Neural progenitor cell (in vitro differentiated cells): ENCODE measurements around the gene CSNK1G1. TPM values are rescaled to one million over a fixed set of nuclear protein-coding genes. Genes with fewer than 3 reads are reported as not detected.

Source experiments
- DNase-seq: peaks from one replicate; pipeline ENCODE4 v3.0.0-alpha.2; 2016; ENCODE audit warnings: low spot score
- H2AFZ ChIP-seq: fragments of 200-600 bp; sonication (generic); replicated peaks from 2 replicates; pipeline ENCODE4 v1.6.1; 2016; ENCODE audit warnings: antibody characterized with exemption
- H3F3A ChIP-seq: fragments of 200-600 bp; sonication (generic); 2 replicates; pipeline ENCODE4 v1.6.1; 2016; ENCODE audit warnings: antibody characterized with exemption, low read depth
- H3K27ac ChIP-seq: fragments of 200-600 bp; sonication (generic); 2 replicates; pipeline ENCODE4 v1.5.1; 2016; ENCODE audit warnings: mild to moderate bottlenecking
- H3K27me3 ChIP-seq: fragments of 200-600 bp; sonication (generic); 2 replicates; pipeline ENCODE4 v1.6.1; 2016; ENCODE audit warnings: mild to moderate bottlenecking, moderate library complexity
- H3K36me3 ChIP-seq: fragments of 200-600 bp; sonication (generic); 2 replicates; pipeline ENCODE4 v1.5.1; 2016
- H3K4me1 ChIP-seq: fragments of 200-600 bp; sonication (generic); 2 replicates; pipeline ENCODE4 v1.6.1; 2016; ENCODE audit warnings: mixed run types
- H3K4me2 ChIP-seq: fragments of 200-600 bp; sonication (generic); 2 replicates; pipeline ENCODE4 v1.6.1; 2016
- H3K4me3 ChIP-seq: fragments of 200-600 bp; sonication (generic); 2 replicates; pipeline ENCODE4 v1.5.1; 2016
- H3K79me2 ChIP-seq: fragments of 200-600 bp; sonication (generic); 2 replicates; pipeline ENCODE4 v1.6.1; 2016; ENCODE audit warnings: low read depth
- H3K9ac ChIP-seq: fragments of 200-600 bp; sonication (generic); 2 replicates; pipeline ENCODE4 v1.6.1; 2016
- H3K9me3 ChIP-seq: fragments of 200-600 bp; sonication (generic); 2 replicates; pipeline ENCODE4 v1.5.1; 2016; ENCODE audit warnings: low read depth
- H4K20me1 ChIP-seq: fragments of 200-600 bp; sonication (generic); 2 replicates; pipeline ENCODE4 v1.6.1; 2016; ENCODE audit warnings: low read depth
- H3K27ac Mint-ChIP-seq: 3 replicates; pipeline ENCODE4 v1.8.0; 2021; ENCODE audit warnings: mixed read lengths
- H3K27me3 Mint-ChIP-seq: 2 replicates; pipeline ENCODE4 v1.8.0; 2022; ENCODE audit warnings: low read depth, mild to moderate bottlenecking, inconsistent platforms, moderate library complexity, mixed read lengths; ENCODE audit not compliant: insufficient read depth
- H3K36me3 Mint-ChIP-seq: 3 replicates; pipeline ENCODE4 v1.8.0; 2021; ENCODE audit warnings: mixed read lengths
- H3K4me1 Mint-ChIP-seq: 3 replicates; pipeline ENCODE4 v1.8.0; 2021; ENCODE audit warnings: mixed read lengths
- H3K4me3 Mint-ChIP-seq: 3 replicates; pipeline ENCODE4 v1.8.0; 2021; ENCODE audit warnings: mild to moderate bottlenecking, moderate library complexity, mixed read lengths
- H3K9me3 Mint-ChIP-seq: 3 replicates; pipeline ENCODE4 v1.8.0; 2020; ENCODE audit warnings: mixed read lengths
- CTCF ChIP-seq: fragments of 200-600 bp; sonication (generic); IDR thresholded peaks from 2 replicates; pipeline ENCODE4 v1.5.1; 2017; ENCODE audit warnings: antibody characterized with exemption, mild to moderate bottlenecking
- EZH2 ChIP-seq: fragments of 200-600 bp; sonication (generic); IDR thresholded peaks from 2 replicates; pipeline ENCODE4 v1.6.1; 2017; ENCODE audit warnings: antibody characterized with exemption, mild to moderate bottlenecking, moderate library complexity
- EZH2phosphoT487 ChIP-seq: fragments of 200-600 bp; sonication (generic); IDR thresholded peaks from 2 replicates; pipeline ENCODE4 v1.6.1; 2017; ENCODE audit warnings: antibody characterized with exemption
- total RNA-seq: library from RNA; depleted of rRNA; stranded (reverse); fragments of >200 nt; gene quantifications from 2 replicates; pipeline ENCODE4 v1.2.3, GENCODE V29; 2015; ENCODE audit warnings: low replicate concordance

Gene CSNK1G1
- total RNA-seq, 1 donor from 2014 or later: 23.0 TPM

DNA sequence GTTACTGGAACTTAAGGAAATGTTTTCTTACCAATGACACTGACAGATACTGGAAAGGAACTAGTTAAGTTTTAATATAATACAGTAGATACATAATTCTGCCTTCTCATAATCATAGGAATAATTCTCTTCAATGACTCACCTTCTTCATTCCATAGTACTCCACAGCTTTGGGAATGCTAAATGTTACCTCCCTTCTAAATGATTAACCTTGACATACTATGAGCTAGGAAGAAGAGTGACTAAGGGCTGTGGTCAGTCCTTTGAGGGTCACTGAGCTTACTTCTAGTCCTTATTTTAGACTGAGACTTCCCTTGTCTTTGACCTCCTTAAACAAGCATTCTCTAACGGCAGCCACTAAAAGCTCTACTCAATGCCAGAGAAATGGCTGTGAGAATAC lies 123.6 kb downstream of the CSNK1G1 start:
- no peaks in the 10 kb centered on the region for H3K9me3 ChIP-seq
- no peaks in the 10 kb centered on the region for H3K4me1 Mint-ChIP-seq
- H3K36me3 ChIP-seq: no peaks in the 10 kb centered on the region
- H3K9me3 Mint-ChIP-seq: no peaks in the 10 kb centered on the region
- no peak overlapping the region for H3K4me3 Mint-ChIP-seq
- no peaks in the 10 kb centered on the region for H3K36me3 Mint-ChIP-seq
- no peak overlapping the region for H3K4me3 ChIP-seq
- no peaks in the 10 kb centered on the region for H3F3A ChIP-seq
- no peak for DNase-seq
- H4K20me1 ChIP-seq: no peaks in the 10 kb centered on the region
- H3K27ac Mint-ChIP-seq: no peak overlapping the region
- no peak overlapping the region for H3K4me2 ChIP-seq
- H2AFZ ChIP-seq: no peak overlapping the region
- H3K9ac ChIP-seq: no peak overlapping the region
- TF ChIP-seq EZH2phosphoT487: no peak
- no peak for TF ChIP-seq EZH2
- no peak for TF ChIP-seq CTCF
- H3K27ac ChIP-seq: no peak overlapping the region
- no peaks in the 10 kb centered on the region for H3K27me3 Mint-ChIP-seq
- peaks cover 6% of the 10 kb centered on the region for H3K4me1 ChIP-seq
- H3K79me2 ChIP-seq: no peaks in the 10 kb centered on the region
- H3K27me3 ChIP-seq: no peaks in the 10 kb centered on the region

GRCh38 chr15:64229129-64229724 lies 126.7 kb downstream of the CSNK1G1 start:
- no peaks in the 10 kb centered on the region for H3K4me1 ChIP-seq
- H3K27me3 Mint-ChIP-seq: no peaks in the 10 kb centered on the region
- no peak overlapping the region for H3K4me3 Mint-ChIP-seq
- no peaks in the 10 kb centered on the region for H3K79me2 ChIP-seq
- H3K4me2 ChIP-seq: no peak overlapping the region
- H3K9me3 Mint-ChIP-seq: peaks cover 6% of the 10 kb centered on the region
- no peak overlapping the region for H3K4me3 ChIP-seq
- no peak overlapping the region for H3K9ac ChIP-seq
- TF ChIP-seq EZH2phosphoT487 (no peak), CTCF (no peak), EZH2 (no peak)
- H3K9me3 ChIP-seq: no peaks in the 10 kb centered on the region
- no peaks in the 10 kb centered on the region for H3K36me3 ChIP-seq
- H3K27me3 ChIP-seq: no peaks in the 10 kb centered on the region
- no peaks in the 10 kb centered on the region for H3K4me1 Mint-ChIP-seq
- H3F3A ChIP-seq: no peaks in the 10 kb centered on the region
- H3K27ac Mint-ChIP-seq: no peak overlapping the region
- H3K36me3 Mint-ChIP-seq: peaks cover 2% of the 10 kb centered on the region
- H3K27ac ChIP-seq: no peak overlapping the region
- no peaks in the 10 kb centered on the region for H4K20me1 ChIP-seq
- no peak overlapping the region for H2AFZ ChIP-seq
- no peak for DNase-seq

- no peak overlapping the region for H3K27ac Mint-ChIP-seq
- Histone ChIP-seq H3K4me3 (no peak overlapping the region), H3K9me3 (no peaks in the 10 kb centered on the region), H3K27ac (no peak overlapping the region), H3K4me1 (no peaks in the 10 kb centered on the region), H3K27me3 (no peaks in the 10 kb centered on the region), H3K79me2 (no peaks in the 10 kb centered on the region), H3F3A (no peaks in the 10 kb centered on the region), H3K36me3 (no peaks in the 10 kb centered on the region), H2AFZ (no peak overlapping the region), H3K4me2 (no peak overlapping the region), H3K9ac (no peak overlapping the region), H4K20me1 (no peaks in the 10 kb centered on the region)
- H3K4me1 Mint-ChIP-seq: no peaks in the 10 kb centered on the region
- no peak for DNase-seq
- H3K4me3 Mint-ChIP-seq: no peak overlapping the region
- TF ChIP-seq CTCF (no peak), EZH2 (no peak), EZH2phosphoT487 (no peak)
- peaks cover 6% of the 10 kb centered on the region for H3K9me3 Mint-ChIP-seq
- H3K36me3 Mint-ChIP-seq: peaks cover 2% of the 10 kb centered on the region
- no peaks in the 10 kb centered on the region for H3K27me3 Mint-ChIP-seq
Observed at GRCh38 chr15:64225804-64226203, 130.2 kb downstream of the CSNK1G1 start.
